HG03139 (cell line): ENCODE measurements around the gene EEFSEC.

Experiments
- ATAC-seq: cut with Tn5 transposase; IDR thresholded peaks from one replicate; pipeline ENCODE4 v1.9.1; 2021; ENCODE audit not compliant: unreplicated experiment

Gene EEFSEC

DNA sequence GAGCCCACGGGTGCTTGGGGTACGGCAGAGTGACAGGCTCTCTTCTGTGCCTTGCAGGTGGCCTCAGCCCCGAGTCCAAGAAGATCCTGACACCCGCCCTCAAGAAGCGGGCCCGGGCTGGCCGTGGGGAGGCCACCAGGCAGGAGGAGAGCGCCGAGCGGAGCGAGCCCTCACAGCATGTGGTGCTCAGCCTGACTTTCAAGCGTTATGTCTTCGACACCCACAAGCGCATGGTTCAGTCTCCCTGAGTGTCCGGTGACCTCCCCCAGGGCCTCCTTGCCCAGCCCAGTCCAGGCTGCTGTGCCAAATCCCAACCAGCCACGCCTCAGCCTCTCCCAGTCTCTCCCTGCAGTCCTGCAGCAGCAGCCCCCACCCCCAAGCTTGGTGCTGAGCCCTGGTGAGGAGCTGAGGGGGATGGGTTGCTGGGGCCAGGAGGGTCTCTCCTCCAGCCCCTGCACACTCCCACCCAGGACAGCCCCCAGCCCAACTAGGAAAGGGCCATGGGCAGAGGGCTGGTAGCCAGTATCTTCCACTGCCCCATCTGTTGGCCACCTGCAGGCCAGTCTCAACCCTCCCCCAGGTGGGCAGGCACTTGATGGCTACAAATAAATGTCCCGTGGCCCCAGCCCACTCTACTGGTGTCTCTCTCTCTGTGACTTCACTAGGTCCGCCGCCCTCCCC lies 254.9 kb downstream of the EEFSEC start:
- no peak for ATAC-seq

DNA sequence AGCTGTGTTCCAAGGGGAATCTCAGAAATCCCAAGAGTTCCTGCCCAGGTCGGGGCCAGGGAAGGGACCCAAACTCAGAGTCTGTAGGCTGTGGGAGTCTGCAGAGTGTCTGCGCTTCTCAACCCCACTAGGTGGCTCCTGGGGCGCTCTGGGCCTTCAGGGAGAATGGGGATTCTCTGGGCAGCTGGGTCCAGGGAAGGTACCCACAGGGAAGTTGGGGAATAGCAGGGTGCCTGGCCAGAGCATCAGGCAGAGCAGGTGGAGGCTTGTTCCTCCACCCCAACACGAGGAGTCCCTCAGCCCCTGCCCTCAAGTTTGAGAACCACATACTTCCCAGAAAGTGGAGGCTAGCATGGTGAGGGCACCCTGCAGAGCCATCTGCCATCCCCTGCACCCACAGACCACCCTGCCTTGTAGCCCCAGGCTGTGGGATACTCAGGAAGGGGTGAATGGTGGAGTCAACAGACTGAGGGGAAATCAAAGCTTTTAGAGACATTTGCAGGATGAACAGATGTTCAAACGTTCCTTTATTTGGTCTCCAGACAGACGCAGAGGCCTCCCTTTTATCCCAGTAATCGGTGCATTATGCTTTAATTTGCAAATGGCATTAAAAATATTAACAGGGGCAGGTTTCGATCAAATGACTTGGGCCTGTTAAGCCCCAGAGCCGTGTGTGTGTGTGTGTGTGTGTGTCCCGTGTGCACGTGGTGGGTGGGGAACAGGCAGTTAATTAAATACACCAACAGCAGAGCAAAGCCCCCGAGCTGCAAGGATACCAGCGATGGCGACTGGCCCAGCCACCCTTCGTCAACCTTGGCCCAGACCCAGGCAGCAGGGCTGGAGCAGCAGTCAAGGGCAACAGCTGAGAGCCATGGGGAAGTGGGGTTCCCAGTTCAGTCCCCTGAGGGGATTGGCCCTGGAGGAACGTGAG lies 255.7 kb downstream of the EEFSEC start:
- ATAC-seq: no peak

DNA sequence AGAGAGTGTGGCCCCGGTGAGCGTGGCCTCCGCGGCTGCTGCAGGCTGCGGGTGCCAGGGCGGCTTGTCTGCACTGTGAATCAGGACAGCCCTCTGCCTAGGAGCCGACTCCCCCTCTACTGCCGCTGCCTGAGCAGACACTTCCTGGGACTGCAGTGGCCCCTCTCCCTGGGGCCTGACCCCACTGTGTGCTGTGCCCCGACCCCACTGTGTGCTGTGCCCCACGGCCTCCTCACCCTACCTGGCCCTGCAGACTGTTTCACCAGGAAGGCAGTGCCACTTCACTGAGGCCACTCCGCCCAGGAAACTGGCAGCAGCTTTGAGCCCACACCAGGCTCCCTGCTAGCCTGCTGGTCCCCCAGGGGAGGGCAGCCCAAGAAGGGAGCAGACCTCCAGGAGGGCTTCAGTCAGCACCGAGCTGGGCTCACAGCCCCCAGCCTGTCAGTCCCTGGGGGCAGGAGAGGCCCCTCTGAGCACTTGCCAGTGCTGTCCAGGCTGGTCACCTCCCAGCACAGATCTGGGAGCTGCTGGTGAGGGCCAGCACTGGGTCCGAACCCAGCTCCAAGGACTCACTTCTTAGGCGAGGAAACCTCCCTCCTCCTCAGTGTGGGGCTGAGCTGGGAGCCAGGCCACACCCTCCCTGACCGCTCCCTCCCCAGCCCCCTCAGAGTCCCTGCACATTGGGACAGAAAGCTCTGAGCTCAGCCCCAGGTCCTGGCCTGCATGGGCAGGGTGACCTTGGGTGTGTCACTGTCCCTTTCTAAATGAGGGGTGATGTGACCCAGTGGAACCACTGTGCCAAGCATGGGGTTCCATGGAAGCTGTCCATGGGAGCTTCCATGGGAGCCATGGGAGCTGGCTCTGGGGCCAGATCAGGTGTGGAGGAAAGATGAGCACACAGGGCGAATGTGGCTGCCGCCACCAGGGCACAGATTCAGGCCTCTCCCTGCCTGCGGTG lies 256.6 kb downstream of the EEFSEC start:
- no peak for ATAC-seq

DNA sequence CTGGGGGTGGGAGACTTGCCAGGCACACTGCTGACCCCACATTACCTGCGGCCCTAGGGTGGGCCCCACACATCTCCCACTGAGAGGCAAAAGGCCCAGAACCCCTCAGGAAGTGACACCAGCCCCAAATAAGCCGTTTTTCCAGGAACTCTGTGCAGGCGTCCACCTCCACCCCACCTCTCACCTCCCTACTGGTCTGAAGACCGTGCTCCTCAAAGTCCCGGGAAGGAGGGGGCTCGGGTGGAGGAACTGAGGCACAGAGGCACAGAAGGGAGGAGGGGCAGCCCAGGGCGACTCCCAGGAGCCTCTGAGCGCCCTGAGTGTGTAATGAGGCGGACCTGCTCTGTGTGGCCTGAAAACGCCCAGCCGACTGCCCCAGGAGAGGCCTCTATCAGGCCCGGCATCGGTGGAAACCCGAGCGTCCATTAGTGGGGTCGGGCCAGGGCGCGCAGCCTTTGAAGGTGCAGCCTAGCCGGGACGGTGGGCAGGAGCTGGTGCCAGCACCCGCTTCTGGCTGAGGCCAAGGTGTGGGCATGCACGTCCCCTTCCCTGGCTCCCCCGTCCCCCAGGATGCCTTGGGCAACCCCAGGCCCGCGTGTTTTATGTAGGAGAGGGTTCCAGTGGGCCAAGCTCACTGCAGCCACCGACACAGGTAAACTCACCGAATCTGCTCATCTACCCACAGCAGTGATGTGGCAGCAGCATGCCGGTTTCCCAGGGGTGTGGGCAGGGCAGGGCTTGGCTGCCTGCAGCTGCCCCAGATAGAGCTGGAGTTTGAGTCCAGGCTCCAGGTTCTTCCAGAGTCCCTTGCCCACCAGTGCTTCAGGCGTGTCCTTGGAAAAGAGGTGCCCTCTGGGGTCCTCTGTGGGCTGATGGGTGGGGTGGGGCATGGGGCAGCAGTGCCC lies 257.6 kb downstream of the EEFSEC start:
- no peak for ATAC-seq

DNA sequence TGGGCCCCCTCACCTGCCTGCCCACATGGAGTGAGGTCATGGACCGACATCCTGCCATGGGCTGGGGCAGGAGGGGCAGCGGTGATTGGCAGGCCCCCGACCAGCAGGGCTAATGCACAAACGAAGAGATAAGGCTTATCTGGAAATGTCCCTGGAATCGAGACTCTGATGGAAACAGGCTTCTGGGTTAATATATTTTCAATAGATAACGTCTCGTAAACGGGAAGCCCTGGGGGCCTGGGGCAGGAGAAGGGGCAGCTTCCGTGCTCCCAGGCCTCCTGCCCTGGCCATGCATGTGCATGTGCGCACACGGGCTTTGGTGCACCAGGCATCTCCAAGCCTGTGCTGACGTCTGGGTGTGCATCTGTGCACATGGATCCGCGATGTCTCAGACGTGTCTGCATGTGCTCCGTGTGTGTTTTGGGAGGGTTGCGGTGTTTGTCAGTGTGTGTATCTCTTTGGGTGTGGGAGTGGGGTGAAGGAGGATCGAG lies 258.3 kb downstream of the EEFSEC start:
- no peak for ATAC-seq

DNA sequence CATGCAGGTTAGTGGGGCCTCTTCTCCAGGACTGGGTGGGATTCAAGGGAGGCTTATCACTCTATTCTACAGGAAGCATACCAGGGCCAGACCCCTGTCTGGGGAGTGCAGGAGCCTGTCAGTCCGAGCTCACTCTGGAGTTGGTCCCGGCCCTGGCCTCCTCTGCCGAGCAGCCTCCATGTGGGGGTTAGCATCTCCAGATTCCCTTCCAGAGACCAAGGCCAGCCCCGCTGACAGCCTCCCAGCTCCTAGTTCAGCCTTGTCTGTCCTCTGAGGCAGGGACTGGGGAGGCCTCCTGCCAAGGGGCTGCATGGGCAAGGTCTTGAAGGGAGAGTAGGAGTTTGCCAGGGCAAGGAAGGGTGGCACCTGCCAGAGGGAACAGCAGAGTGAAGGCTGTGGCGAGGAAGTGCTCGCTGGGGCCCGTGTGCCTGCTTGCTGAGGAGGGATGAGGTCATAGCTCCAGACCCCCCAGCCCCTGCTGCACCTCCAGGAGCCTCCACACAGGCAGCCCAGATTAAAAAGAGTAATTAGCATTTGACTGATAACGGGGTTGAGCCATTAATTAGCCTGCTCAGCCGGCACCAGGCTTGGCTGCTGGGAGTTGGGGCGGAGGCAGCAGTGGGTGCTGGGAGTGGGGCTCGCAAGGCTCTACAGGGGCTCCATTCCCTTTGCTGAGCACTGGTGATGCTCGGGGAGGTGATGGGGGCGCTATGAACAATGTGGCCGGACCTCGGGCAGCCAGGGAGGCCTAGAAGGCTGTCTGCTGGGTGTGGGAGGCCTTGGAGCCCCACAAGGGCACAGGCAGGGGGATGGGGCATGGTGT lies 259.1 kb downstream of the EEFSEC start:
- no peak for ATAC-seq

DNA sequence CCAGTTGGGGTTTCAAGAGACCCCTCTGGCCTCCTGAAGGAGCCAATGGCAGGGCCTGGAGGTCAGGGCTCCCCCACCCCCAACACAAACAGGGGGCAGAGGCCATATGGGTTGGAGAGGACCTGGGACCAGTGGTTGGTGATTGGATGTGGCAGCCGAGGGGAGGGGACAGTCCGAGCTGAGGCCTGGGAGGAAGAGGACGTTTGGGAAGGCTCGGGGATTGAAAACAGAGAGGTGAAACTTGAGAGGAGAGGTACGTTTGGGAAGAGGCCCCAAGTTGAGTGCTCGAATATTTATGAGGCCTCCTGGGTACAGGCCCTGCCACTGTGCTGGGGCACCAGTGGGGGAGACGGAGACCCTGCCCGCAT lies 259.7 kb downstream of the EEFSEC start:
- no peak for ATAC-seq

DNA sequence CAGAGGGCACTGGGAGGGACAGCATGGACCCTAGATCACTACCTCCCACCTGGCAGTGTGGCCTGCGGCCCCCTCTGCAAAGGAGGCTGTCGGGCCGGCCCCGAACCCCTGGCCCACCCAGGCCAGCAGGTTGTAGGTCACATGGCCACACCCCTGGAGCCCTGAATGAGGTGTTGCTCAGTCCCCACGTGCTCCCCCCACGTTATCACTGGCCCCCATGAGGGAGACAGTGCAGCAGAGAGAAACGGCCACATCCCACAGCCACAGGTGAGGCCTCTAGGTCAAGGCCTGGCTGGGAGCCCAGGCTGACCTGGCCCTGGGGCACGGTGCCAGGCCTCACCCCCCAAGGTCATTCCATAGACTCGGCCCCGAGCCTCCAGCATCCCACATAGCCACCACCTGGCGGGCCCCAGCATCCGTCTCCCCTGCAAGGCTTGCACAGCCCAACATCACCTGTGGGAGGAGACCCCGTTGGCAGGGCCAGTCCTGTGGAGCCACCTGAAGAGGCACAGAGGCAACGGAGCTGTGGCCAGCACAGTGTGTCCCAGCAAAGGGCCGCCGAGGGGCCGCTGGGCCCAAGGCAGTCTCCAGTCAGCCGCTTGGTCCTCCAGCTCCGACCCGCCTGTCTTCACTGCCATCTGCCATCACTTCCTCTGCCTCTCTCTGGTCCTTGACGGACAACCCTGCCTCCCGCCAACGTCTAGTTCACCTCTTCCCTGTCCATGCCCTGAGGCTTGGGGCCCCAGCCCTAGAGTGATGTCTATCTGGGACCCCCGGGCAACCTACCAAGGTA lies 260.3 kb downstream of the EEFSEC start:
- no peak for ATAC-seq

DNA sequence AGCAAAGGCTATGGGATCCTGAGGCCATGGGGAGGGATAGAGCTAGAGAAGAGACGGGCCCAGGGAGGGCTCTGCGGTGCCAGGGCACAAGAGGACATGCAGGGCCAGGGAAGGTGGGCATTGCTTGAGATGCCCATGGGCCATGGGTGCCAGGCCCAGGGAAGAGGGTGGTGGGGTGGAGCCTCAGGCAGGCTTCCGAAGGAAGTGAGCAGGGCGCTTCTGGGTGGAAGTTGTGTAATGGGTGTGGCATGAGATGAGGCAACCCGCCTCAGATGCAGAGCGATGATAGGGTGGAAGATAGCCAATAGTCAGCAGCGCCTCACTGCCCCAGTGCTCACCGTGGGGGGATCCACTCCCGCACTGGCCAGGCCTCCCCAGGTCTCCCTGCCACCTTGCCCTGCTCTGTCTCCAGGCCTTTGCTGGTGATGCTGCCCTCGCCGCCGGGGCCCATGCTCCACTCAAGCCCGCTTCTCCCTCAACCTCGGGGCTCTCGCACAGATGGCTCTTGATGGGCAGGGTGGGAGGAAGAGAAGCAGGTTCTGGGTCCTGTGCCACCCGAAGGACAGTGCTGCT lies 262.0 kb downstream of the EEFSEC start:
- no peak for ATAC-seq

DNA sequence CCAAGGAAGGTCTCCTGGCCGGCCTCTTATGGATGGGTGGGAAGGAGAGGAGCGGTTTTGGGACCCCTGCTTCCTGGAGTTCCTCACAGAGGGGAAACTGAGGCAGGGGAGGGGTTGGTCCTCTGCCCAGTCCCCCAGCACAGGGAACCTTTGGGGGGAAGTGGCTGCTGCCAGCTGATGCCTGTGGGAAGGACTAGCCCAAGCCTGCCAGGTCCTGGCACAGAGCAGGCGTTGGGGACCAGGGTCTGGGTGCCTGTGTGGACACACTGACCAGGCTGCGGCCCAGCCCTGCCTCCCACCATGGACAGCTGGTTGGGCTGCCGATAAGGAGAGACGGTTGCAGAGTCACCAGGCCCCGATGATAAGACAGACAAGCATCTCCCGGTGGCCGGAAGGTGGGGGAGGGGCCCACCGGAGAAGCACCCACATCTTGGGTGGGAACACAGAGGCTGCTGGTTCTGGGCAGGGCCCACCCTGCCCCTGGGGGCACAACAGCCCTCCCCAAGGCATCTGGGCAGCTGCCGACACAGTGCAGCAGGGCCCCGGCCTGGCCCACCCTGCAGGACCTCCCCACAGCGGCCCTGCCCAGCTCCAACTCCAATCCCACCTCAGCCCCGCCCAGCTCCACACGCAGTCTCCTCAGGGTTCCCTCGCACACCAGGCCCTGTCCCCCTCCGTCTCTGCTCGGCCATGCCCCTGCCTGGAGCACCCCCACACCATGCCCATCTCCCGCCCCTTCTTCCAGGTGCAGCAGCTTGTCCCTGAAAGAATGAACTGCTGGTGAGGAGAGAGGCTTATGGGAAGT lies 262.7 kb downstream of the EEFSEC start:
- no peak for ATAC-seq

DNA sequence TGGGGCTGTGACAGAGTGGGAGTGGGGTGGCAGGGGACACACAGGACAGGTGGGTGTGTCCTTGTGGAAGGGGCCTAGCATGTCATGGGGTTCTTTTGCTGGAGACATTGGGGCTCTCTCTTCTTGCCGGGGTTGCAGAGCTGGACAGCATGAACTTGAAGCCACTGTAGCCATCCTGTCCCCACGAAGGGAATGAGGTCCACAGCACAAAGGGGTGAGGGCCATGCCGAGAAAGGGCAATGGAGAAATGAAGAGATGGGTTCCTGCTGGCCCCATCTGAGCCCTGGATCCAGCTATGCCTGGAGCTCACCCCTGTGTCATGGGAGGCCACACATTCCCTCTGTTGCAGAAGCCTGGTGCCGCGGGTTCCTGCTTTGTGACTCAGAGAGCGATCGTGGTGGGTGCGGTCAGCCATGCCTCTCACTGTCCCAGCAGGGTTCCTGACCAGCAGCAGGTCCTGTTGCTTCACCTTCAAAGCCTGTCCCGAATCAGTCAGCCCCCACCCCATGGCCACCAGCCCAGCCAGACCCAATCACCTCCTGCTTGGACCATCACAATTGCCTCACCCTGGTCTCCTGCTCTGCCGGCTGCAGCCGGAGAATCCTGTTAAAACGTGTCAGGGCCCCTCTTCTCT lies 263.4 kb downstream of the EEFSEC start:
- ATAC-seq: no peak

DNA sequence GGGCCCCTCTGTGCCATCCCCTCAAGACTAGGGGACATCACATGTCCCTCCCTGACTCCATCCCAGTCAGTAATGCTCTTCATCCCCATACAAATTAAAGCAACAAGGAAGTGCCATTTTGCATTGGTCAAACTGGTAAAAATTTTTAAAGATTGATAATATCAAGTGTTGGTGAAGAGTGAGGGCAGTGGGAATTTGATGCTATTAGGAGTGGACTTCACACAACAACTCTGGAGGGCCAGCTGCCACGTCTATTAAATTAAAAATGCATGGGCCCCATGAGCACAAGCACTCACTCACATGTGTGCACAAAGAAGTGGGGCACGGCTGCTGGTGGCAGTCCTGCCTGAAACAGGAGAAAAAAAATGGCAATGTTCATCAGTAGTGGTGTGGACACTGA lies 265.6 kb downstream of the EEFSEC start:
- no peak for ATAC-seq

DNA sequence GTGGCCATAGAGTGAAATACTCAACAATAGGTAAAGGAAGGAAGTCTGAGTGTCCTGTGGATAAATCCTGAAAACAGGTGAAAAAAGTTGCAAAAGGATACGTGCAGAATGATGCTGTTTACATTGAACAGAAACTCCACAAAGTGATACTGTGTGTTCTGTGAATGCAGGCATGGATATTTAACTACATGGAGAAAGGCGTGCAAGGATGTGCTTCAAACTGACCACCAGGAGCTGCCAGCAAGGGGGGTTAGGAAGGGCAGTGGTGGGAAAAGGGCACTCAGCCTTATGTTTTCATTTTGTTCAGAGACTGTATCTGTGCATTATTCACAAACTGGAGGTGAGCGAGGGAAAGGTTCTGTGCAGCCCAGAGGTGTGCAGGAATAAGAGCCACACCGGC lies 266.0 kb downstream of the EEFSEC start:
- ATAC-seq: no peak

DNA sequence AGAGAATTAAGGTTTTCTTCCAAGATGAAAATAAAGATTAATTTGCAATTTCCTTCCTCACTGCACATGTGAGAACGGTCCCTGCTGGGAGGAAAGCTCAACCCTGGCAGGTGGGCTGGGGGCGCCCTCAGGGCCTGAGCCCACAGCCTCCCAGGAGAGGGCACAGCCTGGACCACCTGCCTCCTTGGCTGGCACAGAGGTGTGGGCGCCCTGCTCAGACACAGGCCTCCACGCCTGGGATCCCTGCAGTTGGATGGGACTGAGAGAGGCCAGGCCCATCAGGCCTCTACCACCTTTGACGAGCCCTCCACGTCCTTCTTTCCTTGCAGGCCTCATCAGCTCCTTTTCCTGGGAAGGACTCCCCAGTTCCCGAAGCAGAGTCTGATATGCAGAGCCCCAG lies 267.0 kb downstream of the EEFSEC start:
- no peak for ATAC-seq

DNA sequence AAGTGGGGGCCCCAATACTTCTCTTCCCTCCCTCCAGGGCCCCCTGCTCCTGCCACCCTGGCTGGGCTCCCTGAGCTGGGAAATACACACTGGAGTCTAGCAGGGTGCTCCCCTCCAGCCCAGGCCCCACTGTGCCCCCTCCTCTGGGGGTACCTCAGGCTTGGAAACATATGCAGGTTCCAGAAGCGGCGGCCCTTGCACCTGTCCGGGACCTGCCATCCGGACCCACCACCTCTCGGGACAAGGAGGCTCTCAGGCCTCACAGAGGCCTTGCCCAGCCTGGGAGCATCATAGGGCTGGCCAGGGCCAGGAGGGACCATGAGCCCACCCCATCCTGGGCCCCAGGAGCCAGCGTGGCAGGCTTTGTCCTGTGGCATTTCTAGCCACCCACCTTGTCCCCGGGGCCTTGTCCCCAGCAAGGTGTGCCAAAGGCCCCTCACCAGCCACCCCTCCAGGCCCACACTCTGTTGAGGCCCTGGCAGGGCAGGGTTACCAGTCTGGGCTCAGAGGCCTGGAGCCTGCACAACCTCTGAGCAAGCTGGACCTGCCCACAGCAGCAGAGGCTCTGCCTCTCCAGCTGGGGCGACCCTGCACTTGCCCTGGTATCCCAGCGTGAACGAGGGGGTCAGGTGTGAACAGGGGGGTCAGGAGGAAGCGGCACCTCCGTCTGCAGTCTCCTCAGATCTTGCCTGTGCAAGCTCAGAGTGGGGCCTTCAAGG lies 267.6 kb downstream of the EEFSEC start:
- no peak for ATAC-seq

DNA sequence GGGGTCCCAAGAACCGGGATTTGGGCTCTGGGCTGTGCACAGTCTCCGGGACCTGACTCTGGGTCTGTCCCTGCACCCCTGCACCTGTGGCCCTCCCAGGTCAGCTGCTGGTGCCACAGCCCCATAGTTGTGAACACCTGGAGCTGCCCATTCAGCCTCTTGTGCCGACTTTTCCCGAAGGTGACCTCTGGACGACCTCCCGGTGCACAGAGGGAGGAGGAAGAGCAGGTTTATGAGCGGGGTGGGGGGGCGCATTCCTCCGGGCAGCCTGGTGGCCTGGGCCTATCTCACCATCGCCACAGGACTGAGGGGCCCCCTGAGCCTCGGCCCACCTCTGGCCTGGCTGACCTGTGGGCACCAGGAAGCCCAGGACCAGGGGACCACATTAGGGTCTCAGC lies 268.2 kb downstream of the EEFSEC start:
- no peak for ATAC-seq
